WERI-Rb-1 (cell line): ENCODE measurements around the gene RNU7-1.

Experiments used
- DNase-seq: peaks from one replicate; pipeline ENCODE4 v3.0.0-alpha.2; 2020
- H3K27ac ChIP-seq: fragments of 250-450 bp; sonication (Bioruptor Pico); 2 replicates; pipeline ENCODE4 v1.5.1; 2020; ENCODE audit warnings: mild to moderate bottlenecking, moderate library complexity
- H3K27me3 ChIP-seq: fragments of 250-450 bp; sonication (Bioruptor Pico); 2 replicates; pipeline ENCODE4 v1.5.1; 2021; ENCODE audit warnings: mild to moderate bottlenecking, low read depth, moderate library complexity; ENCODE audit not compliant: insufficient read depth, severe bottlenecking
- H3K36me3 ChIP-seq: fragments of 250-450 bp; sonication (Bioruptor Pico); 2 replicates; pipeline ENCODE4 v1.5.1; 2020; ENCODE audit warnings: mild to moderate bottlenecking, moderate library complexity
- H3K4me3 ChIP-seq: 2 replicates; pipeline ENCODE4 v1.5.1; 2011; ENCODE audit warnings: low read depth, mild to moderate bottlenecking, control low read depth, low read length
- H3K9me3 ChIP-seq: fragments of 250-450 bp; sonication (Bioruptor Pico); 2 replicates; pipeline ENCODE4 v1.5.1; 2021; ENCODE audit warnings: mild to moderate bottlenecking, moderate library complexity; ENCODE audit not compliant: severe bottlenecking
- TF ChIP-seq, protein P1 (sequence below): IDR thresholded peaks from 2 replicates; pipeline ENCODE4 v1.5.1; 2011; ENCODE audit warnings: low read depth, mild to moderate bottlenecking, control low read depth, inconsistent platforms, low read length

RNU7-1 gene

GRCh38 chr12:6943722-6944380 lies at the start of gene RNU7-1, which contains the start of gene C12orf57:
Gene RNU7-1, plus strand, starts transcription at chr12:6943816.
Gene C12orf57, plus strand, starts transcription at chr12:6944022. Its CDS starts 100 bp downstream, at chr12:6944122.
- peaks cover 45% of the 10 kb centered on the region for H3K36me3 ChIP-seq
- H3K27me3 ChIP-seq, result no peaks in the 10 kb centered on the region
- H3K27ac ChIP-seq, result peak within 1 kb of the TSS; percentile 97
- peak within 1 kb of the TSS; percentile 74 for H3K4me3 ChIP-seq
- TF ChIP-seq, protein P1, sequence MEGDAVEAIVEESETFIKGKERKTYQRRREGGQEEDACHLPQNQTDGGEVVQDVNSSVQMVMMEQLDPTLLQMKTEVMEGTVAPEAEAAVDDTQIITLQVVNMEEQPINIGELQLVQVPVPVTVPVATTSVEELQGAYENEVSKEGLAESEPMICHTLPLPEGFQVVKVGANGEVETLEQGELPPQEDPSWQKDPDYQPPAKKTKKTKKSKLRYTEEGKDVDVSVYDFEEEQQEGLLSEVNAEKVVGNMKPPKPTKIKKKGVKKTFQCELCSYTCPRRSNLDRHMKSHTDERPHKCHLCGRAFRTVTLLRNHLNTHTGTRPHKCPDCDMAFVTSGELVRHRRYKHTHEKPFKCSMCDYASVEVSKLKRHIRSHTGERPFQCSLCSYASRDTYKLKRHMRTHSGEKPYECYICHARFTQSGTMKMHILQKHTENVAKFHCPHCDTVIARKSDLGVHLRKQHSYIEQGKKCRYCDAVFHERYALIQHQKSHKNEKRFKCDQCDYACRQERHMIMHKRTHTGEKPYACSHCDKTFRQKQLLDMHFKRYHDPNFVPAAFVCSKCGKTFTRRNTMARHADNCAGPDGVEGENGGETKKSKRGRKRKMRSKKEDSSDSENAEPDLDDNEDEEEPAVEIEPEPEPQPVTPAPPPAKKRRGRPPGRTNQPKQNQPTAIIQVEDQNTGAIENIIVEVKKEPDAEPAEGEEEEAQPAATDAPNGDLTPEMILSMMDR, result no peak
- H3K9me3 ChIP-seq, result no peaks in the 10 kb centered on the region
- DNase-seq, result peak; percentile 89

GRCh38 chr12:6894321-6894720 lies 49.3 kb upstream of the RNU7-1 start:
- Histone ChIP-seq H3K27ac (no peak overlapping the region), H3K36me3 (no peaks in the 10 kb centered on the region; the same call in 1 of the 2 replicates), H3K27me3 (no peaks in the 10 kb centered on the region), H3K4me3 (no peak overlapping the region), H3K9me3 (no peaks in the 10 kb centered on the region)
- DNase-seq, result no peak
- TF ChIP-seq, protein P1, result no peak

- Histone ChIP-seq H3K9me3 (no peaks in the 10 kb centered on the region), H3K36me3 (no peaks in the 10 kb centered on the region)
These were observed 46.7 kb upstream of the RNU7-1 start for GRCh38 chr12:6896846-6897435.

DNA sequence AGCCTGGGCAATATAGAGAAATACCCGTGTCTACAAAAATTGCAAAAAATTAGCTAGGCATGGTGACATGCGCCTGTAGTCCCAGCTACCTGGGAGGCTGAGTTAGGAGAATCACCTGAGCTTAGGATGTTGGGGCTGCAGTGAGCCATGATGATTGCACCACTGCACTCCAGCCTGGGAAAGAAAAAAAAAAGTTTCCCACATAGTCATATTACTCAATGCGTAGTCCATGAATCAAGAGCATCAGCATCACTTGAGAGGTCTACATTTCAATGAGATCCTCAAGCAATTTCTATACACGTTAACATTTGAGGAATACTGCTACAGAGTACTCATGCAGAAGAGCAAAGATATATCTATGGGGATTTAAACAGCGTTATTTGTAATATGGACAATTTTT lies 44.2 kb upstream of the RNU7-1 start:
- no peaks in the 10 kb centered on the region for H3K9me3 ChIP-seq
- DNase-seq, result no peak
- no peak overlapping the region for H3K27ac ChIP-seq
- no peaks in the 10 kb centered on the region for H3K27me3 ChIP-seq
- TF ChIP-seq, protein P1, result no peak
- no peaks in the 10 kb centered on the region for H3K36me3 ChIP-seq
- H3K4me3 ChIP-seq, result no peak overlapping the region

More at GRCh38 chr12:6896846-6897435, 46.7 kb upstream of the RNU7-1 start:
- TF ChIP-seq, protein P1, result no peak
- Histone ChIP-seq H3K27me3 (no peaks in the 10 kb centered on the region), H3K4me3 (no peak overlapping the region), H3K27ac (no peak overlapping the region)
- no peak for DNase-seq

- Histone ChIP-seq H3K36me3 (no peaks in the 10 kb centered on the region), H3K27me3 (no peaks in the 10 kb centered on the region), H3K9me3 (no peaks in the 10 kb centered on the region), H3K4me3 (no peak overlapping the region), H3K27ac (no peak overlapping the region)
- TF ChIP-seq, protein P1, result no peak
- DNase-seq, result no peak
These were observed 43.6 kb upstream of the RNU7-1 start for GRCh38 chr12:6899837-6900519.
